ENCODE data around the gene CHRNA9.

CHRNA9 gene

GRCh38 chr4:40395166-40395900, 60.2 kb downstream of the CHRNA9 start:
- Histone ChIP-seq H3K4me2 (peak overlapping the region; percentile 80), H3K4me1 (peaks cover 43% of the 10 kb centered on the region), H3K27me3 (no peaks in the 10 kb centered on the region), H3K9me3 (no peaks in the 10 kb centered on the region), H4K20me1 (no peaks in the 10 kb centered on the region), H3K4me3 (no peak overlapping the region), H3K27ac (no peak overlapping the region), H3K36me3 (no peaks in the 10 kb centered on the region), H3K9ac (no peak overlapping the region)
- TF ChIP-seq Cebpa-rat (IDR thresholded peaks at IDR 0.05) = no peak

GRCh38 chr4:40395908-40396793, 61.0 kb downstream of the CHRNA9 start:
- Histone ChIP-seq H3K27ac (peak overlapping the region; percentile 20; the same call in 1 of the 2 replicates), H3K4me3 (no peak overlapping the region; the same call in 1 of the 2 replicates), H3K4me2 (peak overlapping the region; percentile 80), H3K36me3 (no peaks in the 10 kb centered on the region), H3K27me3 (no peaks in the 10 kb centered on the region), H3K4me1 (peaks cover 43% of the 10 kb centered on the region), H3K9me3 (no peaks in the 10 kb centered on the region), H3K9ac (no peak overlapping the region; the same call in 1 of the 2 replicates), H4K20me1 (no peaks in the 10 kb centered on the region)
- no peak for TF ChIP-seq Cebpa-rat (IDR thresholded peaks at IDR 0.05)

DNA sequence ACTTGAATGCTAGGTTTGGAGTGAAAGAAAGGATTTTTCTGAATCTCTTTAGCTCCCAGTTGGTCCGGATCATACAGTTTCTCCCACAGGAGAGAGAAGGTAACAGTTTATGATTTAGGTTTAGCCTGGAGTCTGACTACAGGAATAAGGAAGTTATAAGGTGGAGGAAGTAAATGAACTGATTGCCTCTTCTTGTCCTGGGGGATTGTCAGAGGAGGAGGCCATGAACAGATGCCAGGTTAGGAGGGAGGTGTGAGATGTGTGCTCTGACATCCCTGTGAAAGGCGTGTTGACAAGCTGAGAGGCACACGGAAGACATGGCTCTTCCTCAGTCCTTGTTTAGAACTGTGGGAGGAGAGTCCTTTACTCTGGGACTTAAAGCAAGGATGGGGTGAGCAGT, 64.4 kb downstream of the CHRNA9 start:
- Histone ChIP-seq H4K20me1 (no peaks in the 10 kb centered on the region), H3K4me2 (no peak overlapping the region), H3K27me3 (no peaks in the 10 kb centered on the region), H3K27ac (no peak overlapping the region), H3K4me3 (no peak overlapping the region), H3K4me1 (peaks cover 33% of the 10 kb centered on the region), H3K9ac (no peak overlapping the region), H3K9me3 (no peaks in the 10 kb centered on the region), H3K36me3 (no peaks in the 10 kb centered on the region)
- no peak for TF ChIP-seq Cebpa-rat (IDR thresholded peaks at IDR 0.05)

GRCh38 chr4:40401096-40401495, 66.0 kb downstream of the CHRNA9 start:
- no peak for TF ChIP-seq Cebpa-rat (IDR thresholded peaks at IDR 0.05)

GRCh38 chr4:40401631-40402030, 66.5 kb downstream of the CHRNA9 start:
- Histone ChIP-seq H3K4me3 (no peak overlapping the region), H3K9ac (no peak overlapping the region), H3K4me2 (no peak overlapping the region), H3K27ac (no peak overlapping the region), H4K20me1 (no peaks in the 10 kb centered on the region), H3K9me3 (peaks cover 12% of the 10 kb centered on the region), H3K36me3 (no peaks in the 10 kb centered on the region), H3K27me3 (no peaks in the 10 kb centered on the region), H3K4me1 (peaks cover 12% of the 10 kb centered on the region)
- TF ChIP-seq Cebpa-rat (IDR thresholded peaks at IDR 0.05) = no peak

More at GRCh38 chr4:40401096-40401495, 66.0 kb downstream of the CHRNA9 start:
- Histone ChIP-seq H3K27me3 (no peaks in the 10 kb centered on the region), H3K4me3 (no peak overlapping the region), H3K27ac (no peak overlapping the region), H3K36me3 (no peaks in the 10 kb centered on the region), H3K9me3 (peaks cover 7% of the 10 kb centered on the region), H3K4me1 (peaks cover 18% of the 10 kb centered on the region), H3K9ac (no peak overlapping the region), H3K4me2 (no peak overlapping the region), H4K20me1 (no peaks in the 10 kb centered on the region)

GRCh38 chr4:40402556-40402955, 67.4 kb downstream of the CHRNA9 start:
- TF ChIP-seq Cebpa-rat (IDR thresholded peaks at IDR 0.05) = no peak
- no peak overlapping the region for H3K27ac ChIP-seq
- no peak overlapping the region for H3K4me3 ChIP-seq
- no peaks in the 10 kb centered on the region for H3K36me3 ChIP-seq
- H3K27me3 ChIP-seq = no peaks in the 10 kb centered on the region
- no peak overlapping the region for H3K4me2 ChIP-seq
- peaks cover 21% of the 10 kb centered on the region for H3K9me3 ChIP-seq
- H4K20me1 ChIP-seq = no peaks in the 10 kb centered on the region
- no peak overlapping the region for H3K9ac ChIP-seq
- peaks cover 3% of the 10 kb centered on the region for H3K4me1 ChIP-seq

DNA sequence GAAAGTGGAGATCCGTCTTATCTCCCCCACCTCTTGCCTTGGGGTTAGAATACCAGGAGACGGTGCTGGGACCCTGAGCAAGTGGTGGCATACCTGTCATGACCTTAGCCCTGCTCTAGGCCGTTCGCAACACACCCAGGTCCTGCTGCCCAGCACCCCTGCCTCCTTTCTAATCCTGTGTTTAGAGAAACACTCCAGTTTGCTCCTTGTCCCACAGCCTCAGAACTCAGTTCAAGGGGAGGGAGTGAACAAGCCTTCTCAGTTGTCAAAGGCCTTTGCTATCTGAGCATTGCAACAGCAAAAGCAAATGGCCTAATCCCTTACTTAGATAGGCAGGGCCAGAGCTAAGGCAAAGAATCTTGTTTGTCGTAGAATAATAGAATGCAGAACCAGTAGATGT, 67.9 kb downstream of the CHRNA9 start:
- Histone ChIP-seq H3K27ac (no peak overlapping the region), H4K20me1 (no peaks in the 10 kb centered on the region), H3K36me3 (no peaks in the 10 kb centered on the region), H3K4me2 (no peak overlapping the region), H3K4me3 (no peak overlapping the region), H3K4me1 (no peaks in the 10 kb centered on the region), H3K27me3 (no peaks in the 10 kb centered on the region), H3K9ac (no peak overlapping the region), H3K9me3 (peaks cover 26% of the 10 kb centered on the region)
- TF ChIP-seq Cebpa-rat (IDR thresholded peaks at IDR 0.05) = no peak

Data from BLaER1 (cell line).